ENCODE data around the gene ENO3.
A peak's percentile ranks its signal among the peaks of the same experiment; 100 is the strongest.

ENO3 gene

DNA sequence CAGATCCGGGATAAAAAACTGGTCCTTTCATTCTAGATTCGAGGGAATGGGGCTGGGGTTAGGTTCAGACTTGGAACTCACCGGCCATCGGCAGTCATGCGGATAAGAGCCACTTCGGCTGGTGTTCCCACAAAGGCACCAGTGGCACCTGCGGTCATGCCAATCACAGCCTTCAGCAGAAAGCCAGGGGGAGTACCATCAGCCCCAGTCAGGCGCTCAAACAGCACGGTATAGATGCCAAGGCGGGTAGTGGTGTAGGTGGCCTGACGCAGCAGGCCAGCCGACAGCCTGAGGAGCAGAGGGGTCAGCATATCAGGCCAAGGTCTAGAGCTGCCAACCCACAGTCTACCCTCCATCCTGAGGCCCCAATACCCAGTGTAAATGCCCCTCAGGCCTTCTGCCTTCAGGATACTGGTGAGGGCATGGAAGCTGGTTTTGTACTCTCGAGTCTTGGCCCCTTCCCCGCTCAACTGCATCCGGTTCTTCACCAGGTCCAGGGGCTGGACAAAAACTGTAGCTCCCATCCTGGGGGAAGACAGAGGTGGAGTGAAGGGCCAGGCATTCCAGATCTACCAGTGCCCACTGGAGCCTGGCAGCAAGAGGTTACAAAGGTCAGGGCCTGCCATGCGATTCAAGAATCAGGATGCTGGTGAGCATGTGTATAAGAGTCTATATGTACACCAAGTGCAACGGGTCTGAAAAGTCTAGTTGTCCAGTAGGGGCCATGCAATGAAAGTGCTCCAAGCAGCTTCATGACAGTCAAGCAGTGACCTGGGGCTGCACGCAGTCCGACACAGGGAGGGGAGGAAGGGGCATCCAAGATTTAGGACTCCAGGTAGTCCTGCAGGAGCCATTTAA lies 12.0 kb upstream of the ENO3 start:
- no peak for TF ChIP-seq ZFX (IDR thresholded peaks at IDR 0.05; ENCODE audit: borderline replicate concordance)
- TF ChIP-seq, protein P1, sequence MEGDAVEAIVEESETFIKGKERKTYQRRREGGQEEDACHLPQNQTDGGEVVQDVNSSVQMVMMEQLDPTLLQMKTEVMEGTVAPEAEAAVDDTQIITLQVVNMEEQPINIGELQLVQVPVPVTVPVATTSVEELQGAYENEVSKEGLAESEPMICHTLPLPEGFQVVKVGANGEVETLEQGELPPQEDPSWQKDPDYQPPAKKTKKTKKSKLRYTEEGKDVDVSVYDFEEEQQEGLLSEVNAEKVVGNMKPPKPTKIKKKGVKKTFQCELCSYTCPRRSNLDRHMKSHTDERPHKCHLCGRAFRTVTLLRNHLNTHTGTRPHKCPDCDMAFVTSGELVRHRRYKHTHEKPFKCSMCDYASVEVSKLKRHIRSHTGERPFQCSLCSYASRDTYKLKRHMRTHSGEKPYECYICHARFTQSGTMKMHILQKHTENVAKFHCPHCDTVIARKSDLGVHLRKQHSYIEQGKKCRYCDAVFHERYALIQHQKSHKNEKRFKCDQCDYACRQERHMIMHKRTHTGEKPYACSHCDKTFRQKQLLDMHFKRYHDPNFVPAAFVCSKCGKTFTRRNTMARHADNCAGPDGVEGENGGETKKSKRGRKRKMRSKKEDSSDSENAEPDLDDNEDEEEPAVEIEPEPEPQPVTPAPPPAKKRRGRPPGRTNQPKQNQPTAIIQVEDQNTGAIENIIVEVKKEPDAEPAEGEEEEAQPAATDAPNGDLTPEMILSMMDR (IDR thresholded peaks at IDR 0.05) = no peak; the same call in 1 of the 2 replicates
- H3K27ac ChIP-seq = peak overlapping the region; percentile 98

DNA sequence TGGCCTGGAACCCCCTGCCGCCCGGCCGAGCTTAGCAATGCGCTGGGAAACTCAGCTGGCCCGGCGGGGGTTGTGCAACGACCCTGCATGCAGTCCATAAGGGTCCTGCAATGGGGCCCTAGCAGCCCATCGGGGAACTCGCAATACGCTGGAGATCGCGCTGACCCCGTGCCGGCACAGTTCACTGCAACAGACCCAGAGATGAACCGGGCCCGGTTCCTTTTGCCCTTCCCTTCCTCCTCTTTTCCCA lies 11.4 kb upstream of the ENO3 start:
- peak overlapping the region; percentile 98 for H3K27ac ChIP-seq
- TF ChIP-seq ZFX (IDR thresholded peaks at IDR 0.05; ENCODE audit: borderline replicate concordance) = no peak
- TF ChIP-seq, protein P1 (IDR thresholded peaks at IDR 0.05) = no peak

DNA sequence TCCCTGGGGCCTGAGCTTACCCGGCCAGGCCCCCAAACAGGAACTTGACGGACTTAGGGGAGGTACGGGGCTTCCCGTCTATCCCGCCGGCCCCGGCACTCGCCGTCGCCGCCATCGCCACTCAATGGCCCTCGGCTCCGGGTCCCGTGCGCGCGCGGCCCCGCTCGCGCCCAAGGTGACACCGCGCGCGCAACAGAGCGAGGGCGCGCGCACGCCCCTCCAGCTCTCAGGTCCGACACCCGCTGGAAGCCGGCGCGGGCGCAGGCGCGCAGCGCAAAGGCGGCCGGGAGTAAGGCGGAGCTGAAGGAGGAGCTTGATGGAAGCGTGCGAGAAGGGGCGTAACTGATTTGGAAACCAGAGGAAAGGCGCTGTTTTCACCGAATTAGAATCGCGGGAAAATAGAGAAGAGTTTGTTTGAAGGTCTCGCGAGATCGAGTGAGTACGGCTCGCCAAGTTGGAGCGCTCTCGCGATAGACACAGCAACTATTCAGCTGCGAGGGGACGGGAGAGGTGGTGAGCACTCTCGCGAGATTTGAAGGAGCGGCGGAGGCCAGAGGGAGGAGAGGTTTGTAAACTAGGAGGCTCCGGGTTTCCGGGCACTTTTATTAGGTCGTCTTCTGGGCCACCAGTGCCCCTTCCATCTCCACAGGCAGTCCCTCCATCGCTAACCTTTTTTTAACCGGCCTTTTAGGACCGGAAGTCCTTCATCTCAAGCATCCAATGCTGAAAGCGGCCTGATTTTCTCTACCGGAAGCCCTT lies 10.9 kb upstream of the ENO3 start, which contains the start of the genes RNF167 and SLC25A11:
RNF167 (plus strand) TSS at position 473 of the 759 bp plus-strand sequence. CDS start 642 bp downstream, outside the sequence.
SLC25A11 (minus strand) TSS at position 251 of the 759 bp plus-strand sequence; CDS start at position 115, 136 bp downstream.
- H3K27ac ChIP-seq = peak within 1 kb of the TSS; percentile 98
- TF ChIP-seq ZFX (IDR thresholded peaks at IDR 0.05; ENCODE audit: borderline replicate concordance) = no peak
- TF ChIP-seq, protein P1 (IDR thresholded peaks at IDR 0.05) = no peak

DNA sequence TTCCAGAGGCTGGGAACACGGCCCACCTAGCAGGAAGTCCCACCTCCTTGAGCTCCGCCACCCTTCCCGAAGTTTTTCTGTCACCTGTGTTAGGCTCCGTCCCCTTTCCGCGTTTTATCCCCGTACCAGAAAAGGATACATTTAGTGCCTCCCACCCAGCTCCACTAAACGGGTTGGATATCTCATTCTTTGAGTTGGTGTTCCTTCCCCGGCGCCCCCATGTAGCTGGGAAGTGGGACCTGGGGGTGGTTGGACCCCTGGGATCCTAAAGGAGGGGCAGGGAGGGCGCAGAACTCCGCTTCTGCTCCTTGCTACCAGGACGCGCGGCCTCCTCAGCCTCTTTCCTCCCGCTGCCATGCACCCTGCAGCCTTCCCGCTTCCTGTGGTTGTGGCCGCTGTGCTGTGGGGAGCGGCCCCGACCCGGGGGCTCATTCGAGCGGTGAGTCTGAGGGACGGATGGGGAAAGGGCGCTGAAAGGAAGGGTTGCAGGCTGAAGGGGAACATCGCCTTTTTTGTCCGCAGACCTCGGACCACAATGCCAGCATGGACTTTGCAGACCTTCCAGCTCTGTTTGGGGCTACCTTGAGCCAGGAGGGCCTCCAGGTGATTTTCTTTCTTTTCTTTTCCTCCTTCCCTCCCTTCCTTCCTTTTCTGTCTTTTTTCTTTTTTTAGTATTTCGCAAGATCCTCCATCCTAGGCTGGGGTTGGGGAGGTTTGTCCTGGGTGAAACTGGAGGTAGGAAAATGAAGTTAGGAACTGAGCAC lies 10.2 kb upstream of the ENO3 start:
- H3K27ac ChIP-seq = peak overlapping the region; percentile 98
- TF ChIP-seq ZFX (IDR thresholded peaks at IDR 0.05; ENCODE audit: borderline replicate concordance) = no peak
- TF ChIP-seq, protein P1 (IDR thresholded peaks at IDR 0.05) = no peak

DNA sequence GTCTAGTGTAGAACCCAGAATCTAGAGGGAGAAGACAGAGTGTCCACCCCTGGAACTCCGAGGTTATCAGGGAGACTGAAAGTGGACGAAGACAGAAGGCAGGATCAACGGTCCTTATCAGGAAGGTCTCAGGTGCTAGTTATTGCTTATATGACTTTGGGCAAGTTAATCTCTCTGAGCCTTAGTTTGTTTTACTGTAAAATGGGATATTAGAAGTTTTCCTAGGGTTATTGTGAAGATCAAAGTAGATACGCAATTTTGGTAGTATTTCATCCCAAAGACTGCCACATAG lies 9.7 kb upstream of the ENO3 start:
- TF ChIP-seq ZFX (IDR thresholded peaks at IDR 0.05; ENCODE audit: borderline replicate concordance) = no peak
- TF ChIP-seq, protein P1 (IDR thresholded peaks at IDR 0.05) = no peak
- H3K27ac ChIP-seq = peak overlapping the region; percentile 98

DNA sequence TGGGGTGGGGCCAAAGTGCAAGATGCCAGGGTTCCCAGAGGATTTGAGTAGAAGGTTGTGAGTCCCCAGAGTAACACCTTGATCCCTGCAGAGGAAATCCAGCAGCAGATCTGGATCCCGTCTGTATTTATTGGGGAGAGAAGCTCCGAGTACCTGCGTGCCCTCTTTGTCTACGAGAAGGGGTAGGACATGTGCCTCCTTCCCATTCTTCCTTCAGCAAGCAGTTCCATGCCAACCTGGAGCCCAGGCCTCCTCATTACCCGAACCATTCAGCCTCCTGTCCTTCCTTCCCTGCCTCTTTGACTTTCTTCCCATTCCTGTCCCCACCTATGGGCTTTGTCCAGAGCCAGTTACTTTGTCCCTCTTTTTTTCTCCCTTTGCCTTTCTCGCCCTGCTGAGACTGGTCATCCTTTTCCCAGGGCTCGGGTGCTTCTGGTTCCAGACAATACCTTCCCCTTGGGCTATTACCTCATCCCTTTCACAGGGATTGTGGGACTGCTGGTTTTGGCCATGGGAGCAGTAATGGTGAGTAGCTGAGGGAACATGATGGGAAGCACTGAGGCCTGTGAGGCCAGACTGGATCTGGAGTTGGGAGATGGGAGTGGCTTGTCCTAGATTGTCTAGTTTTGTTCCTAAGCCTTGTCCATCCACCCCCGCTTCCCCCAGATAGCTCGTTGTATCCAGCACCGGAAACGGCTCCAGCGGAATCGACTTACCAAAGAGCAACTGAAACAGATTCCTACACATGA lies 8.0 kb upstream of the ENO3 start:
- H3K27ac ChIP-seq = peak overlapping the region; percentile 100
- TF ChIP-seq, protein P1 (IDR thresholded peaks at IDR 0.05) = no peak
- no peak for TF ChIP-seq ZFX (IDR thresholded peaks at IDR 0.05; ENCODE audit: borderline replicate concordance)

All from 22Rv1 (cell line).